IMR-90 (cell line): ENCODE results near the gene WASF3. TPM values are rescaled to one million over a fixed set of nuclear protein-coding genes. Genes with fewer than 3 reads are reported as not detected.
A peak's percentile ranks its signal among the peaks of the same experiment; 100 is the strongest.

Experiments used
- ATAC-seq: fragments of 200-7000 bp; cut with Tn5 transposase; 2 replicates; pipeline ENCODE4 v1.9.1; 2020; ENCODE audit warnings: low read depth, mild to moderate bottlenecking, moderate library complexity
- BruUV-seq: library from RNA; stranded (reverse); fragments of 400-500 nt; replicated peaks from 2 replicates; lab custom pipeline; 2021; lab: Mats Ljungman, UMichigan
- CTCF ChIA-PET: fragments of 300-600 bp; formaldehyde crosslinking; extraction: SDS; loops from one replicate; lab custom pipeline; 2021; ENCODE audit warnings: antibody characterized with exemption; lab: Yijun Ruan, JAX
- POLR2A ChIA-PET: fragments of 300-600 bp; sonication (Branson Sonifier 250); formaldehyde crosslinking; loops from one replicate; lab custom pipeline; 2022; ENCODE audit warnings: antibody characterized with exemption; ENCODE audit not compliant: unreplicated experiment; lab: Charles Lee
- DNase-seq: peaks from one replicate; pipeline ENCODE4 v3.0.0; 2013
- H2AFZ ChIP-seq: replicated peaks from 2 replicates; pipeline ENCODE3; 2013; ENCODE audit warnings: low read length, mild to moderate bottlenecking; ENCODE audit not compliant: poor library complexity
- H2AK5ac ChIP-seq: 2 replicates; pipeline ENCODE4 v1.6.1; 2013; ENCODE audit warnings: low read depth, low read length, inconsistent platforms
- H2AK9ac ChIP-seq: replicated peaks from 2 replicates; pipeline ENCODE3; 2013; ENCODE audit warnings: mild to moderate bottlenecking, low read depth, low read length, moderate library complexity; ENCODE audit not compliant: poor library complexity
- H2BK120ac ChIP-seq: 2 replicates; pipeline ENCODE4 v1.6.1; 2013; ENCODE audit warnings: low read depth, low read length, inconsistent platforms
- H2BK15ac ChIP-seq: 3 replicates; pipeline ENCODE4 v1.6.1; 2013; ENCODE audit warnings: low read depth, low read length, inconsistent platforms
- H2BK20ac ChIP-seq: 2 replicates; pipeline ENCODE4 v1.6.1; 2013; ENCODE audit warnings: low read depth, mild to moderate bottlenecking, inconsistent platforms, low read length, moderate library complexity
- H2BK5ac ChIP-seq: 2 replicates; pipeline ENCODE4 v1.6.1; 2013; ENCODE audit warnings: mild to moderate bottlenecking, low read depth, low read length, inconsistent platforms; ENCODE audit not compliant: poor library complexity, severe bottlenecking
- H3K14ac ChIP-seq: replicated peaks from 2 replicates; pipeline ENCODE4 v1.6.1; 2013; ENCODE audit warnings: low read depth, low read length, inconsistent platforms
- H3K18ac ChIP-seq: 2 replicates; pipeline ENCODE4 v1.6.1; 2013; ENCODE audit warnings: low read depth, low read length, control low read depth
- H3K23ac ChIP-seq: 2 replicates; pipeline ENCODE4 v1.6.1; 2013; ENCODE audit warnings: low read depth, low read length, inconsistent platforms
- H3K27ac ChIP-seq: 2 replicates; pipeline ENCODE4 v1.5.1; 2013; ENCODE audit warnings: mild to moderate bottlenecking, control low read depth, low read length; ENCODE audit not compliant: insufficient read depth
- H3K27me3 ChIP-seq: 2 replicates; pipeline ENCODE4 v1.6.1; 2013; ENCODE audit warnings: low read length; ENCODE audit not compliant: control insufficient read depth, insufficient read depth
- H3K36me3 ChIP-seq: 2 replicates; pipeline ENCODE4 v1.6.1; 2013; ENCODE audit warnings: low read length, mixed read lengths; ENCODE audit not compliant: control insufficient read depth, insufficient read depth
- H3K4ac ChIP-seq: 2 replicates; pipeline ENCODE4 v1.6.1; 2013; ENCODE audit warnings: low read depth, low read length, inconsistent platforms
- H3K4me1 ChIP-seq: 2 replicates; pipeline ENCODE4 v1.6.1; 2013; ENCODE audit warnings: low read length, mixed read lengths; ENCODE audit not compliant: control insufficient read depth, insufficient read depth
- H3K4me2 ChIP-seq: 2 replicates; pipeline ENCODE4 v1.6.1; 2013; ENCODE audit warnings: low read depth, mild to moderate bottlenecking, control low read depth, low read length, moderate library complexity
- H3K4me3 ChIP-seq: 2 replicates; pipeline ENCODE4 v1.5.1; 2013; ENCODE audit warnings: low read depth, mild to moderate bottlenecking, control low read depth, low read length, moderate library complexity; ENCODE audit not compliant: insufficient read depth
- H3K56ac ChIP-seq: 2 replicates; pipeline ENCODE4 v1.6.1; 2013; ENCODE audit warnings: low read length, inconsistent platforms; ENCODE audit not compliant: insufficient read depth; ENCODE audit errors: extremely low read depth
- H3K79me1 ChIP-seq, 2 experiments: 2 replicates each; pipeline ENCODE4 v1.6.1; 2013; ENCODE audit warnings: low read length in 2 of 2, inconsistent platforms in 1 of 2, low read depth in 1 of 2
- H3K9ac ChIP-seq: 2 replicates; pipeline ENCODE4 v1.6.1; 2013; ENCODE audit warnings: low read depth, low read length, control low read depth
- H3K9me1 ChIP-seq: 2 replicates; pipeline ENCODE4 v1.6.1; 2013; ENCODE audit warnings: low read length, inconsistent platforms; ENCODE audit not compliant: insufficient read depth
- H3K9me3 ChIP-seq: 2 replicates; pipeline ENCODE4 v1.6.1; 2013; ENCODE audit warnings: low read length; ENCODE audit not compliant: control insufficient read depth, insufficient read depth
- H4K20me1 ChIP-seq: 2 replicates; pipeline ENCODE4 v1.6.1; 2013; ENCODE audit warnings: low read length, inconsistent platforms; ENCODE audit not compliant: insufficient read depth
- H4K5ac ChIP-seq: 2 replicates; pipeline ENCODE4 v1.6.1; 2013; ENCODE audit warnings: mild to moderate bottlenecking, low read depth, low read length, control low read depth
- H4K8ac ChIP-seq, 2 experiments: 2 replicates each; pipeline ENCODE4 v1.6.1; 2013; ENCODE audit warnings: low read depth in 2 of 2, low read length in 2 of 2, control low read depth in 1 of 2, inconsistent platforms in 1 of 2
- H4K91ac ChIP-seq: 2 replicates; pipeline ENCODE4 v1.6.1; 2013; ENCODE audit warnings: low read depth, low read length, inconsistent platforms; ENCODE audit not compliant: insufficient read depth
- BHLHE40 ChIP-seq: fragments of 150-350 bp; IDR thresholded peaks from 2 replicates; pipeline ENCODE4 v1.6.1; 2016; ENCODE audit warnings: mild to moderate bottlenecking, low read depth, low read length
- CEBPB ChIP-seq: IDR thresholded peaks from 2 replicates; pipeline ENCODE4 v1.6.1; 2012; ENCODE audit warnings: low read depth, low read length, improper control_type of control experiment
- CHD1 ChIP-seq: IDR thresholded peaks from 2 replicates; pipeline ENCODE4 v1.6.1; 2012; ENCODE audit warnings: low read depth, low read length, improper control_type of control experiment
- CTCF ChIP-seq: conservative IDR thresholded peaks from 2 replicates; pipeline ENCODE4 v1.5.1; 2012; ENCODE audit warnings: mild to moderate bottlenecking, low read depth, low read length, improper control_type of control experiment
- FOS ChIP-seq: fragments of 150-350 bp; IDR thresholded peaks from 2 replicates; pipeline ENCODE4 v1.6.1; 2016; ENCODE audit warnings: low read depth, low read length
- MAFK ChIP-seq: IDR thresholded peaks from 2 replicates; pipeline ENCODE4 v1.6.1; 2012; ENCODE audit warnings: low read depth, low read length, improper control_type of control experiment
- MAZ ChIP-seq: IDR thresholded peaks from 2 replicates; pipeline ENCODE4 v1.6.1; 2012; ENCODE audit warnings: low read depth, mild to moderate bottlenecking, low read length, improper control_type of control experiment, moderate library complexity, borderline replicate concordance
- MXI1 ChIP-seq: IDR thresholded peaks from 2 replicates; pipeline ENCODE4 v1.6.1; 2012; ENCODE audit warnings: low read depth, mild to moderate bottlenecking, low read length, moderate library complexity, borderline replicate concordance
- POLR2A ChIP-seq: IDR thresholded peaks from 2 replicates; pipeline ENCODE4 v1.6.1; 2012; ENCODE audit warnings: mild to moderate bottlenecking, low read depth, low read length
- RAD21 ChIP-seq: IDR thresholded peaks from 2 replicates; pipeline ENCODE4 v1.6.1; 2012; ENCODE audit warnings: low read length, improper control_type of control experiment
- RCOR1 ChIP-seq: IDR thresholded peaks from 2 replicates; pipeline ENCODE4 v1.6.1; 2012; ENCODE audit warnings: mild to moderate bottlenecking, low read length, improper control_type of control experiment; ENCODE audit not compliant: insufficient replicate concordance
- SMC3 ChIP-seq: fragments of 150-350 bp; IDR thresholded peaks from 2 replicates; pipeline ENCODE4 v1.6.1; 2016; ENCODE audit warnings: low read depth, mild to moderate bottlenecking, antibody characterized with exemption, low read length, moderate library complexity
- USF2 ChIP-seq: fragments of 150-350 bp; IDR thresholded peaks from 2 replicates; pipeline ENCODE4 v1.6.1; 2017; ENCODE audit warnings: mild to moderate bottlenecking, antibody characterized with exemption, low read length, low read depth
- WGBS, 2 experiments: methylation state at CpG; one replicate each; pipeline versions ENCODE4 v1.1.5 to v1.1.7; 2013; ENCODE audit warnings: missing lambda C conversion rate in 2 of 2; ENCODE audit not compliant: insufficient read length in 1 of 2; ENCODE audit errors: extremely low coverage in 2 of 2; 5-methylcytosine and 5-hydroxymethylcytosine counted together
- dilution Hi-C: fragments of 300-500 bp; cut with HindIII; formaldehyde crosslinking; loops from one replicate; pipeline ENCODE4 v1.14.3; 2018; ENCODE audit warnings: low sequenced_read_pairs; ENCODE audit not compliant: unreplicated experiment
- in situ Hi-C: fragments of 300-500 bp; cut with MboI; formaldehyde crosslinking; loops from 3 replicates; pipeline ENCODE4 v1.14.3; 2019; ENCODE audit warnings: low sequenced_read_pairs, inconsistent platforms, mixed read lengths
- intact Hi-C: fragments of 100-400 bp; cut with micrococcal nuclease; formaldehyde crosslinking; loops from 2 replicates; pipeline ENCODE4 v1.10.0; 2022
- polyA plus RNA-seq, 3 experiments: library from polyadenylated mRNA; depleted of rRNA; stranded (reverse); fragments of >200 nt; gene quantifications; 2 replicates each; pipeline ENCODE4 v1.2.3, GENCODE V29; 2012; ENCODE audit warnings: low replicate concordance in 1 of 3
- total RNA-seq: library from RNA; depleted of rRNA; stranded (reverse); fragments of >200 nt; gene quantifications from 2 replicates; pipeline ENCODE4 v1.2.3, GENCODE V29; 2012

WASF3 gene
- total and polyA plus RNA-seq, 2 of the 4 experiments (the other 2 are of a cell fraction): 4.3 to 11.4 TPM

- no peak for TF ChIP-seq MXI1
Measured at GRCh38 chr13:26707122-26708006, 149.9 kb downstream of the WASF3 start (continued).

- intact Hi-C loops (loop anchor here (2.0 to 5.0 kb wide), 2 partner anchors 159 to 649 kb away; no protein-coding TSS in a partner anchor), in situ Hi-C loops (no loop called here), dilution Hi-C loops (no loop called here)
- peaks cover 16% of the 10 kb centered on the region for H3K27me3 ChIP-seq
- POLR2A ChIA-PET: no interaction called here
- H2BK5ac ChIP-seq: no peak overlapping the region
- H4K20me1 ChIP-seq: no peaks in the 10 kb centered on the region
- no peaks in the 10 kb centered on the region for H3K4me1 ChIP-seq
- no peak overlapping the region for H3K4me2 ChIP-seq
- no peak overlapping the region for H3K9ac ChIP-seq
- no peak overlapping the region for H2AK5ac ChIP-seq
- H2AFZ ChIP-seq: peak overlapping the region; percentile 61
- H3K18ac ChIP-seq: no peak overlapping the region
- H2AK9ac ChIP-seq: no peak overlapping the region
- H2BK15ac ChIP-seq: no peak overlapping the region
- no peak overlapping the region for H3K56ac ChIP-seq
- no peak overlapping the region for H3K27ac ChIP-seq
- no peaks in the 10 kb centered on the region for H3K79me1 ChIP-seq
- H2BK20ac ChIP-seq: no peak overlapping the region
- no peaks in the 10 kb centered on the region for H3K36me3 ChIP-seq
- no peak overlapping the region for H3K14ac ChIP-seq
- CTCF ChIA-PET: no interaction called here
- H4K91ac ChIP-seq: no peak overlapping the region
- WGBS, 2 experiments: no CpG with 5 or more reads among the region's 6 CpGs
- no peak overlapping the region for H2BK120ac ChIP-seq
- no TSS peak for BruUV-seq
- no peak overlapping the region for H3K4ac ChIP-seq
- no peaks in the 10 kb centered on the region for H3K9me1 ChIP-seq
- no peak overlapping the region for H3K4me3 ChIP-seq
- H4K5ac ChIP-seq: no peak overlapping the region
- no peak overlapping the region for H4K8ac ChIP-seq
- no peak overlapping the region for H3K23ac ChIP-seq
- DNase-seq (no peak), ATAC-seq (no peak)
- H3K9me3 ChIP-seq: no peaks in the 10 kb centered on the region
- TF ChIP-seq FOS (no peak), CTCF (no peak), CHD1 (no peak), RAD21 (no peak), USF2 (no peak), POLR2A (no peak), CEBPB (no peak), RCOR1 (no peak), BHLHE40 (no peak), MXI1 (no peak), SMC3 (no peak), MAFK (no peak), MAZ (no peak)
Measured at GRCh38 chr13:26708007-26708297, 150.5 kb downstream of the WASF3 start.
